Calu3 (cell line): ENCODE results near the gene CPED1. TPM values are rescaled to one million over a fixed set of nuclear protein-coding genes. Genes with fewer than 3 reads are reported as not detected.
"Not testable (repeated sequence)": the region's sequence is repeated elsewhere in the genome, so short reads cannot be mapped to it uniquely, and the experiment has no call there.

Source experiments
- BruUV-seq: library from RNA; stranded (reverse); fragments of 400-500 nt; replicated peaks from 2 replicates; lab custom pipeline; 2021; lab: Mats Ljungman, UMichigan
- CTCF ChIA-PET: fragments of 300-600 bp; sonication (Branson Sonifier 250); formaldehyde crosslinking; loops from one replicate; lab custom pipeline; 2022; ENCODE audit warnings: antibody characterized with exemption; lab: Charles Lee
- DNase-seq: peaks from one replicate; pipeline ENCODE4 v3.0.0; 2022
- H3K27ac Mint-ChIP-seq: one replicate; pipeline ENCODE4 v1.8.0; 2022; ENCODE audit warnings: mixed read lengths; ENCODE audit not compliant: unreplicated experiment
- H3K27me3 Mint-ChIP-seq: one replicate; pipeline ENCODE4 v1.8.0; 2022; ENCODE audit warnings: mixed read lengths; ENCODE audit not compliant: unreplicated experiment
- H3K36me3 Mint-ChIP-seq: one replicate; pipeline ENCODE4 v1.8.0; 2022; ENCODE audit warnings: mild to moderate bottlenecking, moderate library complexity, mixed read lengths; ENCODE audit not compliant: insufficient read depth, unreplicated experiment
- H3K4me1 Mint-ChIP-seq: one replicate; pipeline ENCODE4 v1.8.0; 2022; ENCODE audit warnings: mild to moderate bottlenecking, low read depth, mixed read lengths; ENCODE audit not compliant: unreplicated experiment
- H3K4me3 Mint-ChIP-seq: one replicate; pipeline ENCODE4 v1.8.0; 2022; ENCODE audit warnings: mild to moderate bottlenecking, low read depth, moderate library complexity, mixed read lengths; ENCODE audit not compliant: unreplicated experiment
- H3K9me3 Mint-ChIP-seq: one replicate; pipeline ENCODE4 v1.8.0; 2022; ENCODE audit warnings: low read depth, mixed read lengths; ENCODE audit not compliant: unreplicated experiment
- CTCF ChIP-seq: fragments of 200-600 bp; IDR thresholded peaks from one replicate; pipeline ENCODE4 v1.8.0; 2022; ENCODE audit warnings: antibody characterized with exemption; ENCODE audit not compliant: unreplicated experiment
- intact Hi-C: fragments of 100-400 bp; cut with micrococcal nuclease; formaldehyde crosslinking; loops from one replicate; pipeline ENCODE4 v1.10.0; 2022; ENCODE audit not compliant: unreplicated experiment
- total RNA-seq: library from RNA; stranded (reverse); gene quantifications from 2 replicates; pipeline ENCODE4 v1.2.3, GENCODE V29; 2022

The CPED1 gene
- total RNA-seq, 1 experiment from 2014 or later, result 0.24 TPM

DNA sequence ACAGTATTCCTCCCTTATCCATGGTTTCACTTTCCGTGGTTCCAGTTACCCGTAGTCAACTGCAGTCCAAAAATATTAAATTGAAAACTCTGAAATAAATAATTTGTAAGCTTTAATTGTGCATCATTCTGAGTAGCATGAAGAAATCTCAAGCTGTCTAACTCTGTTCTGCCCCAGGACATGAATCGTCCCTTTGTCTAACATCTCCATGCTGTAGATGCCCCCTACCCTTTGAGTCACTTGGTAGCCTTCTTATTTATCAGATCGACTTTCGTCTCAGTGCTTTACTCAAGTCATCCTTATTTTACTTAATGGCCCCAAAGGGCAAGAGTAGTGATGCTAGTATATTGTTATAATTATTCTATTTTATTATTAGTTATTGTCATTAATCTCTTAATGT, 41.8 kb downstream of the CPED1 start:
- no peaks in the 10 kb centered on the region for H3K36me3 Mint-ChIP-seq
- CTCF ChIA-PET, result no interaction called here
- no peak for TF ChIP-seq CTCF
- BruUV-seq, result no TSS peak
- H3K4me3 Mint-ChIP-seq, result no peak overlapping the region
- intact Hi-C loops, result no loop called here
- H3K4me1 Mint-ChIP-seq, result no peaks in the 10 kb centered on the region
- DNase-seq, result no peak
- H3K27me3 Mint-ChIP-seq, result no peaks in the 10 kb centered on the region
- no peaks in the 10 kb centered on the region for H3K9me3 Mint-ChIP-seq
- H3K27ac Mint-ChIP-seq, result no peak overlapping the region

DNA sequence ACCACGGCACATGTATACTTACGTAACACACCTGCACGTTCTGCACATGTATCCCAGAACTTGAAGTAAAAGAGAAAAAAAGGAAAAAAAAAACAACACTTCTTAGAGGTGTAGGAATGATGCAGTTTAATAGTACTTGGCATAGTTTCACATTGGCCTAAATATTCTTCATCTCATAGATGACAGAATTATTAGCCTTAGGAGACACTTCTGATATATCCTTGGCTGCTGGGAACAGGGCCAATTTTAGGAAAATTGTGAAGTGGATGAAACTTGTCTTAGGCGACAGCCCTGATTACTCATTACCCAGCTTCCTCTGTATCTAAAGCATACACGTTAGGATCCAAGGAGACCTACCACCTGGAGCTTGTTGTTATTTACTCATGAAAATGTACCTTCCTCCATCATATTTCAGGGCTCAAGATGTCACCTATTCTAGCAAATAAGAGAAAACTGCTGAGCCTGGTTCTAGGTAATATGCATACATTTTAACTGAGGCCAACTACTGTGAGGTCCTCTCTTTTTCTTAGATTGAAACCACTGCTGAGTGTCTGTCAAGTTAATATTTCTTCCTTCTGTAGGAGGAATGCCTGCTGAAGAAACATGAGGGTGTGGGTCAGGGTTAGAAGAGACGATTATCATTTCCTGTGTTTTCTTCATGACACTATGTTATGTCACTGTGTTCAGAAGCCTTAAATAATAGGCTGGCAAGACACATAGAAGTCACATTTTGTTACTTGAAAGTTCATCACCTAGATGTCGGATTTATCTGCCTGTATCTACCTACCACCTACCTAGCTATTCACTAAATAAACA, 44.3 kb downstream of the CPED1 start:
- no peaks in the 10 kb centered on the region for H3K4me1 Mint-ChIP-seq
- H3K27me3 Mint-ChIP-seq, result no peaks in the 10 kb centered on the region
- TF ChIP-seq CTCF, result no peak

GRCh38 chr7:121034929-121035328, 46.4 kb downstream of the CPED1 start:
- intact Hi-C loops, result no loop called here
- H3K36me3 Mint-ChIP-seq, result no peaks in the 10 kb centered on the region
- no peaks in the 10 kb centered on the region for H3K9me3 Mint-ChIP-seq
- H3K4me3 Mint-ChIP-seq, result no peak overlapping the region
- no peaks in the 10 kb centered on the region for H3K27me3 Mint-ChIP-seq
- no peak for DNase-seq
- TF ChIP-seq CTCF, result no peak
- BruUV-seq, result no TSS peak
- CTCF ChIA-PET, result no interaction called here
- H3K4me1 Mint-ChIP-seq, result no peaks in the 10 kb centered on the region
- no peak overlapping the region for H3K27ac Mint-ChIP-seq

More for the DNA sequence above, 44.3 kb downstream of the CPED1 start:
- Mint-ChIP-seq H3K27ac (no peak overlapping the region), H3K36me3 (no peaks in the 10 kb centered on the region), H3K4me3 (no peak overlapping the region), H3K9me3 (no peaks in the 10 kb centered on the region)
- BruUV-seq, result no TSS peak
- CTCF ChIA-PET, result no interaction called here
- DNase-seq, result no peak
- intact Hi-C loops, result no loop called here

DNA sequence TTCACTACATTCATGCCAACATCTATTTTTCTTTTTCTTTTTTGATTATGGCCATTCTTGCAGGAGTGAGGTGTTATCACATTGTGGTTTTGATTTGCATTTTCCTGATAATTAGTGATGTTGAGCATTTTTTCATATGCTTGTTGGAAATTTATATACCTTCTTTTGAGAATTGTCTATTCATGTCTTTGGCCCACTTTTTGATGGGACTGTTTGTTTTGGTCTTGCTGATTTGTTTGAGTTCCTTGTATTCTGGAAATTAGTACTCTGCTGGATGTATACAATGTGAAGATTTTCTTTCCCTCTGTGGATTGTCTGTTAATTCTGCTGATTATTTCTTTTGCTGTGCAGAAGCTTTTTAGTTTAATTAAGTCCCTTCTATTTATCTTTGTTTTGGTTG, 48.3 kb downstream of the CPED1 start:
- CTCF ChIA-PET, BruUV-seq, H3K27ac Mint-ChIP-seq, DNase-seq, intact Hi-C loops, H3K36me3 Mint-ChIP-seq, H3K9me3 Mint-ChIP-seq, H3K27me3 Mint-ChIP-seq, H3K4me1 Mint-ChIP-seq, H3K4me3 Mint-ChIP-seq: not testable (repeated sequence)

GRCh38 chr7:121037329-121037728, 48.8 kb downstream of the CPED1 start:
- BruUV-seq, H3K9me3 Mint-ChIP-seq, H3K4me1 Mint-ChIP-seq, DNase-seq, intact Hi-C loops, H3K4me3 Mint-ChIP-seq, H3K27me3 Mint-ChIP-seq, H3K36me3 Mint-ChIP-seq, CTCF ChIA-PET, H3K27ac Mint-ChIP-seq: not testable (repeated sequence)
